Measurements from ENCODE around the gene MSRB1. TPM values are rescaled to one million over a fixed set of nuclear protein-coding genes. Genes with fewer than 3 reads are reported as not detected.

Gene MSRB1
- total and polyA plus RNA-seq, 9 of the 15 experiments (the other 6 are each of a cell fraction or from before 2014, with no cell fraction given): 5.4 to 33.7 (median 25.7) TPM

- ATAC-seq (no peak), DNase-seq (ENCODE audit: extremely low read depth in 1 of 4, low spot score in 3 of 4) (peak in 1 of 4 experiments; percentile 33), FAIRE-seq (no peak)
- ChIA-PET POLR2A (interaction anchor here (0.6 to 2.7 kb wide), 4 partner anchors 10 to 35 kb away, joined by 3 to 30 read pairs (median 4); partner anchors contain the start of gene RPS2), CTCF (ENCODE audit: low intra/inter-chr PET ratio) (no interaction called here)
- H3K4me1 ChIP-seq (replicated peaks in 1 of 2; ENCODE audit: control insufficient read depth in 2 of 2, insufficient read depth in 2 of 2, low read length in 2 of 2): peaks cover 0 to 84% of the 10 kb centered on the region in 2 experiments; a peak in 2 of 5 replicates
- peaks cover 9% of the 10 kb centered on the region; the same call in 2 of the 3 replicates for H3K79me2 ChIP-seq (ENCODE audit: control insufficient read depth, insufficient read depth, low read length)
- TF ChIP-seq RBFOX2 (IDR thresholded peaks at IDR 0.05; ENCODE audit: low read depth, low read length): peak; percentile 13; the same call in 1 of the 2 replicates
- TF ChIP-seq ZNF134 (CRISPR knock-in tag; conservative IDR thresholded peaks at IDR 0.05): no peak
- TF ChIP-seq, protein P1, sequence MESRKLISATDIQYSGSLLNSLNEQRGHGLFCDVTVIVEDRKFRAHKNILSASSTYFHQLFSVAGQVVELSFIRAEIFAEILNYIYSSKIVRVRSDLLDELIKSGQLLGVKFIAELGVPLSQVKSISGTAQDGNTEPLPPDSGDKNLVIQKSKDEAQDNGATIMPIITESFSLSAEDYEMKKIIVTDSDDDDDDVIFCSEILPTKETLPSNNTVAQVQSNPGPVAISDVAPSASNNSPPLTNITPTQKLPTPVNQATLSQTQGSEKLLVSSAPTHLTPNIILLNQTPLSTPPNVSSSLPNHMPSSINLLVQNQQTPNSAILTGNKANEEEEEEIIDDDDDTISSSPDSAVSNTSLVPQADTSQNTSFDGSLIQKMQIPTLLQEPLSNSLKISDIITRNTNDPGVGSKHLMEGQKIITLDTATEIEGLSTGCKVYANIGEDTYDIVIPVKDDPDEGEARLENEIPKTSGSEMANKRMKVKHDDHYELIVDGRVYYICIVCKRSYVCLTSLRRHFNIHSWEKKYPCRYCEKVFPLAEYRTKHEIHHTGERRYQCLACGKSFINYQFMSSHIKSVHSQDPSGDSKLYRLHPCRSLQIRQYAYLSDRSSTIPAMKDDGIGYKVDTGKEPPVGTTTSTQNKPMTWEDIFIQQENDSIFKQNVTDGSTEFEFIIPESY (CRISPR knock-in tag; IDR thresholded peaks at IDR 0.05): peak; percentile 9; the same call in 1 of the 2 replicates
- TF ChIP-seq NFIC (IDR thresholded peaks at IDR 0.05): peak; percentile 33; the same call in 1 of the 2 replicates
- no peak for TF ChIP-seq ZNF644 (tag; IDR thresholded peaks at IDR 0.05; ENCODE audit: low read depth)
- no peak for TF ChIP-seq SNIP1 (IDR thresholded peaks at IDR 0.05; ENCODE audit: low read depth)
- no peak overlapping the region for H2AFZ ChIP-seq (ENCODE audit: low read depth, low read length)
- no peak overlapping the region for H3K4me3 ChIP-seq
- H3K27me3 ChIP-seq (ENCODE audit: control insufficient read depth in 2 of 2, insufficient read depth in 2 of 2, low read length in 2 of 2): no peaks in the 10 kb centered on the region
- BruUV-seq (replicated peaks): no TSS peak
- no peak overlapping the region for H3K4me2 ChIP-seq (ENCODE audit: insufficient read depth, low read length)
- no peaks in the 10 kb centered on the region for H3K9me3 ChIP-seq (replicated peaks; ENCODE audit: control insufficient read depth, insufficient read depth, low read depth, low read length)
- intact Hi-C loops (cut with micrococcal nuclease): no loop called here
- no peaks in the 10 kb centered on the region for H4K20me1 ChIP-seq (replicated peaks; ENCODE audit: control insufficient read depth, insufficient read depth, low read length)
- in situ Hi-C loops (cut with MboI): no loop called here
- H3K27ac ChIP-seq (ENCODE audit: extremely low read depth, low read depth, low read length): no peak overlapping the region
- no peak overlapping the region for H3K9ac ChIP-seq (ENCODE audit: insufficient read depth in 1 of 2, low read depth in 2 of 2, low read length in 2 of 2)
- peaks cover 59% of the 10 kb centered on the region; the same call in 2 of the 3 replicates for H3K36me3 ChIP-seq (ENCODE audit: control insufficient read depth, insufficient read depth, low read length)
- no peaks in the 10 kb centered on the region for H3K9me1 ChIP-seq (ENCODE audit: control insufficient read depth, insufficient read depth, low read length)
- WGBS (ENCODE audit: insufficient coverage, low coverage, missing lambda C conversion rate): 96% methylated on average over 17 of the region's 37 CpGs
Measured at GRCh38 chr16:1978476-1979120, 35.6 kb upstream of the MSRB1 start.
